GM19035 (cell line): ENCODE results near the gene ITPK1.

Experiments
- ATAC-seq: cut with Tn5 transposase; IDR thresholded peaks from one replicate; pipeline ENCODE4 v1.9.1; 2021; ENCODE audit not compliant: unreplicated experiment

ITPK1 gene

GRCh38 chr14:92903359-92903758, 212.4 kb downstream of the ITPK1 start:
- no peak for ATAC-seq

- ATAC-seq: no peak
Observed at GRCh38 chr14:92902726-92903125, 213.0 kb downstream of the ITPK1 start.

- ATAC-seq: no peak
Observed at GRCh38 chr14:92902191-92902590, 213.5 kb downstream of the ITPK1 start.

- ATAC-seq: no peak
Observed at GRCh38 chr14:92900660-92901059, 215.1 kb downstream of the ITPK1 start.

- no peak for ATAC-seq
Observed at GRCh38 chr14:92898566-92899131, 217.1 kb downstream of the ITPK1 start.

GRCh38 chr14:92897922-92898565, 217.7 kb downstream of the ITPK1 start:
- ATAC-seq: no peak

GRCh38 chr14:92895352-92895878, 220.3 kb downstream of the ITPK1 start:
- no peak for ATAC-seq

- ATAC-seq: no peak
Observed at GRCh38 chr14:92892589-92892988, 223.1 kb downstream of the ITPK1 start.

- no peak for ATAC-seq
Observed at GRCh38 chr14:92890830-92891588, 224.7 kb downstream of the ITPK1 start.

- no peak for ATAC-seq
Observed at GRCh38 chr14:92888896-92889295, 226.8 kb downstream of the ITPK1 start.

GRCh38 chr14:92887157-92887556, 228.6 kb downstream of the ITPK1 start:
- no peak for ATAC-seq
